HCT116 (cell line): ENCODE measurements around the gene PAEP. TPM values are rescaled to one million over a fixed set of nuclear protein-coding genes. Genes with fewer than 3 reads are reported as not detected.

Experiments used
- ATAC-seq: fragments of 200-7000 bp; cut with Tn5 transposase; 2 replicates; pipeline ENCODE4 v1.9.1; 2020; ENCODE audit warnings: mild to moderate bottlenecking, moderate library complexity
- BruUV-seq: library from RNA; stranded (reverse); fragments of 400-500 nt; replicated peaks from 2 replicates; lab custom pipeline; 2021; lab: Mats Ljungman, UMichigan
- CTCF ChIA-PET: fragments of 300-600 bp; sonication (Branson Sonifier 250); formaldehyde crosslinking; loops from one replicate; lab custom pipeline; 2021; ENCODE audit warnings: antibody characterized with exemption; lab: Charles Lee
- POLR2A ChIA-PET: fragments of 300-600, 350-600 bp; sonication (Branson Sonifier 250); formaldehyde crosslinking; loops from one replicate; lab custom pipeline; 2021; ENCODE audit warnings: antibody characterized with exemption; lab: Charles Lee
- RAD21 ChIA-PET, 2 experiments: fragments of 300-600 bp; sonication (Branson Sonifier 250); formaldehyde crosslinking; loops; one replicate each; lab custom pipeline; 2023; ENCODE audit warnings: low total read pairs in 2 of 2; ENCODE audit not compliant: uncharacterized antibody in 2 of 2, unreplicated experiment in 2 of 2, low non-redundant PET in 1 of 2; lab: Charles Lee
- DNase-seq: peaks from one replicate; pipeline ENCODE4 v3.0.0-alpha.2; 2010; ENCODE audit warnings: low read depth, low spot score
- H2AFZ ChIP-seq: fragments of 200-600 bp; shearing (Covaris generic), sonication (generic); 2 replicates; pipeline ENCODE4 v1.6.1; 2017; ENCODE audit warnings: low read depth, mixed run types, mixed read lengths, antibody characterized with exemption, low read length; ENCODE audit not compliant: poor library complexity, severe bottlenecking
- H3K27ac ChIP-seq: 2 replicates; pipeline ENCODE4 v1.5.1; 2012; ENCODE audit warnings: low read depth, low read length
- H3K27me3 ChIP-seq: fragments of 200-600 bp; sonication (generic); 2 replicates; pipeline ENCODE4 v1.6.1; 2016; ENCODE audit warnings: mixed run types, low read length, mixed read lengths; ENCODE audit not compliant: insufficient read depth
- H3K36me3 ChIP-seq, 2 experiments: fragments of 200-500 bp in 1 of 2; fragments of 200-600 bp in 1 of 2; sonication (Bioruptor generic) in 1 of 2; sonication (generic) in 1 of 2; 2 replicates each; pipeline versions ENCODE4 v1.5.1 to v1.6.1; 2014 to 2016; ENCODE audit warnings: low read length in 2 of 2, inconsistent platforms in 1 of 2, mixed read lengths in 1 of 2, mixed run types in 1 of 2; ENCODE audit not compliant: insufficient read depth in 2 of 2, control insufficient read depth in 1 of 2
- H3K4me1 ChIP-seq, 2 experiments: fragments of 200-600 bp in 1 of 2; sonication (generic) in 1 of 2; 2 replicates each; pipeline versions ENCODE4 v1.5.1 to v1.6.1; 2012 to 2017; ENCODE audit warnings: low read length in 2 of 2, inconsistent platforms in 1 of 2, mild to moderate bottlenecking in 1 of 2, mixed read lengths in 1 of 2, mixed run types in 1 of 2, moderate library complexity in 1 of 2; ENCODE audit not compliant: insufficient read depth in 2 of 2, control insufficient read depth in 1 of 2
- H3K4me2 ChIP-seq: fragments of 200-600 bp; sonication (generic); 2 replicates; pipeline ENCODE4 v1.6.1; 2017; ENCODE audit warnings: mixed run types, low read length, mixed read lengths
- H3K4me3 ChIP-seq, 2 experiments: fragments of 200-600 bp in 1 of 2; sonication (generic) in 1 of 2; replicated peaks in 1 of 2; 2 replicates each; pipeline ENCODE4 v1.5.1; 2011 to 2016; ENCODE audit warnings: low read length in 2 of 2, control low read depth in 1 of 2, low read depth in 1 of 2, mild to moderate bottlenecking in 1 of 2, mixed read lengths in 1 of 2, mixed run types in 1 of 2
- H3K79me2 ChIP-seq: fragments of 200-600 bp; sonication (generic); 2 replicates; pipeline ENCODE4 v1.6.1; 2017; ENCODE audit warnings: mild to moderate bottlenecking, mixed run types, low read length, moderate library complexity, mixed read lengths; ENCODE audit not compliant: insufficient read depth
- H3K9ac ChIP-seq: fragments of 200-600 bp; sonication (generic); 2 replicates; pipeline ENCODE4 v1.6.1; 2016; ENCODE audit warnings: low read length, mixed read lengths
- H3K9me2 ChIP-seq: fragments of 200-600 bp; sonication (generic), shearing (Covaris generic); 2 replicates; pipeline ENCODE4 v1.6.1; 2017; ENCODE audit warnings: mixed run types, mild to moderate bottlenecking, moderate library complexity; ENCODE audit not compliant: insufficient read depth
- H3K9me3 ChIP-seq, 2 experiments: fragments of 200-500 bp in 1 of 2; fragments of 200-600 bp in 1 of 2; sonication (Bioruptor generic) in 1 of 2; sonication (generic) in 1 of 2; 2 replicates each; pipeline ENCODE4 v1.6.1; 2014 to 2017; ENCODE audit warnings: low read length in 2 of 2, mixed read lengths in 2 of 2, inconsistent platforms in 1 of 2, low read depth in 1 of 2, mild to moderate bottlenecking in 1 of 2, mixed run types in 1 of 2, moderate library complexity in 1 of 2; ENCODE audit not compliant: control insufficient read depth in 1 of 2, insufficient read depth in 1 of 2
- H4K20me1 ChIP-seq: fragments of 200-600 bp; sonication (generic), shearing (Covaris generic); 2 replicates; pipeline ENCODE4 v1.6.1; 2017; ENCODE audit warnings: mixed run types, mild to moderate bottlenecking, moderate library complexity; ENCODE audit not compliant: insufficient read depth
- YY1 ChIP-seq: IDR thresholded peaks from 2 replicates; pipeline ENCODE4 v1.6.1; 2011; ENCODE audit warnings: low read length, low read depth, moderate library complexity, mild to moderate bottlenecking; ENCODE audit not compliant: insufficient replicate concordance; ENCODE audit errors: extremely low read depth
- intact Hi-C: fragments of 100-400 bp; cut with micrococcal nuclease; formaldehyde crosslinking; loops from 2 replicates; pipeline ENCODE4 v1.10.0; 2022
- total RNA-seq: library from RNA; stranded (reverse); gene quantifications from one replicate; pipeline ENCODE4 v1.2.1, GENCODE V29; 2021; ENCODE audit not compliant: unreplicated experiment
- TF ChIP-seq, protein P1 (sequence below), 3 experiments: fragments of 200-600 bp in 1 of 3; sonication (generic) in 1 of 3; IDR thresholded peaks in 2 of 3; conservative IDR thresholded peaks in 1 of 3; 2 replicates each; pipeline ENCODE4 v1.5.1; 2012 to 2017; ENCODE audit warnings: low read depth in 2 of 3, low read length in 2 of 3, antibody characterized with exemption in 1 of 3, borderline replicate concordance in 1 of 3, control low read depth in 1 of 3, mild to moderate bottlenecking in 1 of 3, mixed read lengths in 1 of 3, mixed run types in 1 of 3, moderate library complexity in 1 of 3; ENCODE audit not compliant: insufficient read depth in 1 of 3

The PAEP gene
- total RNA-seq, 1 experiment from 2014 or later = not detected

GRCh38 chr9:135615666-135616618 is 54.4 kb downstream of the PAEP start:
- ChIA-PET CTCF (interaction anchor here (0.8 to 0.9 kb wide), 1 partner anchor 12 kb away, joined by 3 to 4 read pairs; no protein-coding TSS in a partner anchor), RAD21 (interaction anchor here in 1 of 2 experiments (1.2 kb wide), 1 partner anchor 12 kb away, joined by 3 read pairs; no protein-coding TSS in a partner anchor), POLR2A (no interaction called here)
- Histone ChIP-seq H3K27ac (no peak overlapping the region), H3K4me3 (no peak overlapping the region), H2AFZ (no peak overlapping the region), H3K9me3 (no peaks in the 10 kb centered on the region), H3K9me2 (no peaks in the 10 kb centered on the region), H3K4me1 (no peaks in the 10 kb centered on the region), H3K9ac (no peak overlapping the region), H3K79me2 (no peaks in the 10 kb centered on the region), H3K27me3 (no peaks in the 10 kb centered on the region), H3K36me3 (no peaks in the 10 kb centered on the region), H4K20me1 (no peaks in the 10 kb centered on the region), H3K4me2 (no peak overlapping the region)
- ATAC-seq (peak; percentile 69), DNase-seq (no peak)
- no TSS peak for BruUV-seq
- intact Hi-C loops = no loop called here
- TF ChIP-seq, protein P1, sequence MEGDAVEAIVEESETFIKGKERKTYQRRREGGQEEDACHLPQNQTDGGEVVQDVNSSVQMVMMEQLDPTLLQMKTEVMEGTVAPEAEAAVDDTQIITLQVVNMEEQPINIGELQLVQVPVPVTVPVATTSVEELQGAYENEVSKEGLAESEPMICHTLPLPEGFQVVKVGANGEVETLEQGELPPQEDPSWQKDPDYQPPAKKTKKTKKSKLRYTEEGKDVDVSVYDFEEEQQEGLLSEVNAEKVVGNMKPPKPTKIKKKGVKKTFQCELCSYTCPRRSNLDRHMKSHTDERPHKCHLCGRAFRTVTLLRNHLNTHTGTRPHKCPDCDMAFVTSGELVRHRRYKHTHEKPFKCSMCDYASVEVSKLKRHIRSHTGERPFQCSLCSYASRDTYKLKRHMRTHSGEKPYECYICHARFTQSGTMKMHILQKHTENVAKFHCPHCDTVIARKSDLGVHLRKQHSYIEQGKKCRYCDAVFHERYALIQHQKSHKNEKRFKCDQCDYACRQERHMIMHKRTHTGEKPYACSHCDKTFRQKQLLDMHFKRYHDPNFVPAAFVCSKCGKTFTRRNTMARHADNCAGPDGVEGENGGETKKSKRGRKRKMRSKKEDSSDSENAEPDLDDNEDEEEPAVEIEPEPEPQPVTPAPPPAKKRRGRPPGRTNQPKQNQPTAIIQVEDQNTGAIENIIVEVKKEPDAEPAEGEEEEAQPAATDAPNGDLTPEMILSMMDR (IDR thresholded peaks at IDR 0.05 in 2 of 3, conservative IDR thresholded peaks at IDR 0.05 in 1 of 3; ENCODE audit: borderline replicate concordance in 1 of 3, insufficient read depth in 1 of 3, low read depth in 2 of 3, low read length in 2 of 3) = peak; percentile 19 to 48 (median 41); a peak in 5 of 6 replicates
- TF ChIP-seq YY1 = no peak

Other genes starting within 250 kb of the PAEP start
- 32.0 TPM for gene PPP1R26, start 82.0 kb upstream of the PAEP start, total RNA-seq
- gene MRPS2, start 61.1 kb upstream of the PAEP start, total RNA-seq = 85.1 TPM
- not detected for gene LCN1, start 40.3 kb upstream of the PAEP start, total RNA-seq
- not detected for gene OBP2A, start 15.6 kb upstream of the PAEP start, total RNA-seq
- gene GLT6D1, start 77.8 kb downstream of the PAEP start, total RNA-seq = not detected
- not detected for gene LCN9, start 101.6 kb downstream of the PAEP start, total RNA-seq
- not detected for gene SOHLH1, start 137.7 kb downstream of the PAEP start, total RNA-seq
- 0.17 TPM for gene KCNT1, start 140.4 kb downstream of the PAEP start, total RNA-seq